Activated CD4-positive, alpha-beta memory T cell treated with anti-CD3 and anti-CD28 coated beads, Interleukin-2, amount 10 ng/mL, durations not matched to agents 7 days and 5 days (primary cell): ENCODE results near the gene UCKL1. TPM values are rescaled to one million over a fixed set of nuclear protein-coding genes. Genes with fewer than 3 reads are reported as not detected.

ENCODE experiments used
- CTCF ChIA-PET: fragments of 350-600 bp; sonication (Branson Sonifier 250); formaldehyde crosslinking; loops from one replicate; lab custom pipeline; 2021; ENCODE audit warnings: antibody characterized with exemption, inconsistent platforms; lab: Charles Lee
- POLR2A ChIA-PET: fragments of 350-600 bp; sonication (Branson Sonifier 250); formaldehyde crosslinking; loops from one replicate; lab custom pipeline; 2021; ENCODE audit warnings: antibody characterized with exemption; lab: Charles Lee
- DNase-seq: peaks from one replicate; pipeline ENCODE4 v3.0.0-alpha.2; 2020
- H3K27ac Mint-ChIP-seq: one replicate; pipeline ENCODE4 v1.8.0; 2021; ENCODE audit warnings: mild to moderate bottlenecking, mixed read lengths
- H3K27me3 Mint-ChIP-seq: one replicate; pipeline ENCODE4 v1.8.0; 2021; ENCODE audit warnings: mixed read lengths
- H3K36me3 Mint-ChIP-seq: one replicate; pipeline ENCODE4 v1.8.0; 2021; ENCODE audit warnings: low read depth, mixed read lengths
- H3K4me1 Mint-ChIP-seq: one replicate; pipeline ENCODE4 v1.8.0; 2021; ENCODE audit warnings: mixed read lengths
- H3K4me3 Mint-ChIP-seq: one replicate; pipeline ENCODE4 v1.8.0; 2021; ENCODE audit warnings: mild to moderate bottlenecking, mixed read lengths
- H3K9me3 Mint-ChIP-seq: one replicate; pipeline ENCODE4 v1.8.0; 2021; ENCODE audit warnings: mixed read lengths
- total RNA-seq, 2 experiments: library from RNA; stranded (reverse); gene quantifications; one replicate each; pipeline ENCODE4 v1.2.3, GENCODE V29; 2021

The UCKL1 gene
- 10 to 100 TPM; 36.3 to 36.6 TPM for total RNA-seq

DNA sequence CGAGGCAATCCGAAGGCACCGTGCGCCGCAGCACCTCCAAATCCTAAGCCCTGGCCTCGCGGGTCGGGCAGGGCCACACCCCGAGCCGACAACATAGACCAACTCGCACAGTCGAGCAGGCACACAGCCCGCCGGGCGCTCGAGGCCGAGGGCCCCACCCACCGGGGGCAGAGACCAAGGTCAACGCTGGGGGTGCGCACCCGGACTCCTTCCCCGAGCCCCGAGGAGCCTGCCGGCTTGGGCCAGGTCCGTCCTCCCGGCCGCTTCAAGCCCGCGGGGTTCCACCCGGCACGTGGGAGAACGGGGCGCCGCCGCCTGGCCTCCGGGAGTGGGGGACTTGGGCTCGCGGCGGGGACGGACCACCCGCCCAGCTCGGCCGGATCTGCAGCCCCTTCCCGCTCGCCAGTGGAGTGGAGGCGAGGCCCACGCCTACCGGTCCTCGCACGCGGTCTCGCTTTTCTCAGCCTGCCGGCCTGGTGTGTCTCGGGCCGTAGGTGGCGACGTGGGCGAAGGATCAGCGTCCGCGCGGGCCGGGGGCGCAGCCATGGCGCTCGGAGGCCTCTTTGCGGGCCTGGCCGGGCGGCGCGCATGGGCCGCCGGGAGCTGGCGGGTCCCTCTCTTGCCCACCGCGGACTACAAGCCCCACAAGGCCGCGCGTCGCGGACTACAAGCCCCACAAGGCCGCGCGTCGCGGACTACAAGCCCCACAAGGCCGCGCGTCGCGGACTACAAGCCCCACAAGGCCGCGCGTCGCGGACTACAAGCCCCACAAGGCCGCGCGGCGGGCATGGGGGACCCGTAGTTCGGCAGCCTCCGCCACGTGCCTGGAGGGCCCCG is at the start of gene UCKL1:
Gene UCKL1 (minus strand): TSS at position 590 of the 837 bp plus-strand sequence. CDS start 44 bp downstream, at position 546.
- H3K27me3 Mint-ChIP-seq: no peaks in the 10 kb centered on the region

DNA sequence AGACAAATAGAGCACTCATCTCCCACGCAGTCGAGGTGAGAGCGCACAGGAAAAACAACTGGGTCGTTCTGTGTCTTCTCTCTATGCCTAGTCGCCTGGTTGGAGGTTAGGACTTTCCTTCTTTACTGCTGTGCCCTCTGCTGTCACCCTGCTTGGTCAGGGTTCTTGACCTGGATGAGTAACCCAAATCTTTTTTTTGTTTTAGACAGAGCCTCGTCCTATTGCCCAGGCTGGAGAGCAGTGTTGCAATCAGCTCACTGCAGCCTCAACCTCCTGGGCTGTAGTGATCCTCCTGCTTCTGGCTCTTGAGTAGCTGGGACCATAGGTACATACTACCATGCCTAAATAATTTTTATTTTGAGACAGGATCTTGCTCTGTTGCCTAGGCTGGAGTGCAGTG is 49.2 kb upstream of the UCKL1 start:
- Mint-ChIP-seq H3K4me1 (peaks cover 21% of the 10 kb centered on the region), H3K36me3 (peaks cover 66% of the 10 kb centered on the region), H3K9me3 (peaks cover 10% of the 10 kb centered on the region), H3K27ac (peak overlapping the region; percentile 29), H3K27me3 (no peaks in the 10 kb centered on the region), H3K4me3 (no peak overlapping the region)
- DNase-seq: no peak
- POLR2A ChIA-PET: no interaction called here
- CTCF ChIA-PET: no interaction called here

More for the DNA sequence above, at the start of gene UCKL1:
- DNase-seq: peak; percentile 90
- CTCF ChIA-PET: interaction anchor here (1.0 to 2.4 kb wide), 5 partner anchors 18 to 419 kb away, joined by 5 to 8 read pairs (median 6); partner anchors contain the start of genes PTK6 and TPD52L2
- H3K4me1 Mint-ChIP-seq: peaks cover 44% of the 10 kb centered on the region
- H3K4me3 Mint-ChIP-seq: peak within 1 kb of the TSS; percentile 79
- POLR2A ChIA-PET: interaction anchor here (0.7 to 1.8 kb wide), 10 partner anchors 22 to 314 kb away, joined by 3 to 14 read pairs (median 4); partner anchors contain the start of genes DNAJC5, PRPF6, SAMD10 and TCEA2
- no peaks in the 10 kb centered on the region for H3K9me3 Mint-ChIP-seq
- peak within 1 kb of the TSS; percentile 88 for H3K27ac Mint-ChIP-seq
- no peaks in the 10 kb centered on the region for H3K36me3 Mint-ChIP-seq

DNA sequence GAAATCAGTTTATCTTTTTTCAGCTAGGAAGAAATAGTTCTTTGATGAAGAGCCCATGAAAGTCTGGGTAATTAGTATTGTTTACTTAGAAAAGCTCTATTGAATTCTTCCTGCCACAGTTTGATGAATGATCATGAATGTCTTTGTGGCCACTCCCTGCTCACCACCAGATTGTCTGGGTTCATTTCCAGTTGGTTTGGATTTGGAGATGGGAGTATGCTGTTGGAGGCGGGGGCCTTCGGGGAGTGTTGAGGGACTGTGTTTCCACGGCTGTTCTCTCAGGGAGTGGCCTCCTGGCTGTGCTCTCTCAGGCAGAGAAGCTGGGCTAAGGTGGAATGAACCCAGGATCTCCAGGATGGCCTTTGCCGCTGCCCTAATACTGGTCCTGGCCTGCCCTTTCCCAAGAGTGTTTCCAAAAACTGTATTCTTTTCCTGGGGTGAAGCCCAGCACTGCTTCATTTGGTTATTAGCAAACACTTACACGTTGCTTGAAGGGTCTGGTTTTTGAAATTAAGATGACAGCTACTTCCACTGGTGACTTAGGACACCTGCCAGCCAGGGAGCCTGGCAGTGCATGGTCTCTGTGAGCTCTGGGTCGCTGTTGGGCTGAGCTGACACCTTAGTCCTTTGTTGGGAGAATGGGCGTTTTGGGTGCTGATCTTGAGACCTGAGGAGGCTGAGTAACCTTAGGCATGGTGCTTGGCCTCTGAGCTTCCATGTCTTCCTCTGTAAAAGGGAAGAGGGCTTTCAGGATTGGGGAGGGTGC is 47.9 kb upstream of the UCKL1 start:
- CTCF ChIA-PET: no interaction called here
- no peaks in the 10 kb centered on the region for H3K27me3 Mint-ChIP-seq
- peaks cover 7% of the 10 kb centered on the region for H3K9me3 Mint-ChIP-seq
- H3K36me3 Mint-ChIP-seq: peaks cover 63% of the 10 kb centered on the region
- no peak for DNase-seq
- no peak overlapping the region for H3K4me3 Mint-ChIP-seq
- POLR2A ChIA-PET: interaction anchor here (0.8 to 1.5 kb wide), 2 partner anchors 19 to 34 kb away, joined by 3 to 4 read pairs; no protein-coding TSS in a partner anchor
- peaks cover 9% of the 10 kb centered on the region for H3K4me1 Mint-ChIP-seq
- no peak overlapping the region for H3K27ac Mint-ChIP-seq

DNA sequence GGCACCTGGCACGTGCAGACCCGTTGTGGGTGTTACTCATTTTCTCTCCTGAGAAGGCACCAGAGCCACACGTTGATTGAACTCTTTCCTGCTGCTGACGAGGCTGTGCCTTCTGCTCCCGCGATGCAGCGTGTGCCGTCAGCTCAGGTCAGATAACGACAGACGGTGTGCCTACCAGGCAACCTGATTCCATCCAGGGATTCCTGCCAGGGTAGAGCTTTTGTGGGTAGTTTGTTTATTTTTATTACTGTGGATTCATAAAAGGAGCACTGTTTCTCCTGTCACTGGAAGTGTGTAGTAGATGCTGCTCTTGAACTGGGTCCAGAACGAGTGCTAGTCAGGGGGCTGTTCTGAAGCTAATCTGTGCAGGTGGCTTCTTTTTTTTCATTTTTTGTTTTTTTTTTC is 45.4 kb upstream of the UCKL1 start:
- DNase-seq: no peak
- no peak overlapping the region for H3K27ac Mint-ChIP-seq
- H3K9me3 Mint-ChIP-seq: no peaks in the 10 kb centered on the region
- peaks cover 3% of the 10 kb centered on the region for H3K4me1 Mint-ChIP-seq
- peaks cover 60% of the 10 kb centered on the region for H3K36me3 Mint-ChIP-seq
- H3K27me3 Mint-ChIP-seq: no peaks in the 10 kb centered on the region
- POLR2A ChIA-PET: interaction anchor here (0.7 kb wide), 1 partner anchor 32 kb away, joined by 3 read pairs; no protein-coding TSS in a partner anchor
- CTCF ChIA-PET: no interaction called here
- H3K4me3 Mint-ChIP-seq: no peak overlapping the region

DNA sequence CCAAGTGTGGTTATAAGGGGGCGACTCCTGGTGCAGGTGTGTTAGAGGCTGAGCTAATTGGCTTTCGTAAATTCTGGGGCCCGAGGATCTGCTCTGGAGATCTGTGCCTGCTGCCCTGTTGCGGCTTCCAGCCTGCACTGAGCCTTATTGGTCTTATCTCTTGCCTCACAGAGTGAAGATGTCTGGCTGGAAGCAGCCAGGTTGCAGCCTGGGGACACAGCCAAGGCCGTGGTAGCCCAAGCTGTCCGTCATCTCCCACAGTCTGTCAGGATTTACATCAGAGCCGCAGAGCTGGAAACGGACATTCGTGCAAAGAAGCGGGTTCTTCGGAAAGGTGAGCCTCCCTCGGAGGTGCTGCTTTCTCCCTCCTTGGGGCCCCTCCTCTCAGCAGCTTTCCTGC is 44.7 kb upstream of the UCKL1 start:
- peaks cover 3% of the 10 kb centered on the region for H3K4me1 Mint-ChIP-seq
- no peaks in the 10 kb centered on the region for H3K9me3 Mint-ChIP-seq
- ChIA-PET POLR2A (no interaction called here), CTCF (no interaction called here)
- peaks cover 59% of the 10 kb centered on the region for H3K36me3 Mint-ChIP-seq
- no peaks in the 10 kb centered on the region for H3K27me3 Mint-ChIP-seq
- no peak overlapping the region for H3K4me3 Mint-ChIP-seq
- DNase-seq: no peak
- no peak overlapping the region for H3K27ac Mint-ChIP-seq

DNA sequence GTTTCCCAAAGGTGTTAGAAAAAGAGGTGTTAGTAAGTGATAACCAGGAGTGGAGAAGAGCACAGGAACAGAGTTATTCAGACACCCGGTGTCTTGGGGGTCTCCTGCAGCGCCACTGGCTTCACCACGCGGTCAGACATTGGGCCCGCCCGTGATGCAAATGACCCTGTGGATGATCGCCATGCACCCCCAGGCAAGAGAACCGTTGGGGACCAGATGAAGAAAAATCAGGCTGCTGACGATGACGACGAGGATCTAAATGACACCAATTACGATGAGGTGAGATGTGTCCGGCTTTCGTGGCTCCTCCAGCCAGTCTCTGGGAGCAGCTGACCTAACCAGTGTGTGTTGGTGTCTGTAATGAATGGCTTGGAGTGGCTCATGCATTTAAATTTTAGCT is 26.7 kb upstream of the UCKL1 start:
- CTCF ChIA-PET: interaction anchor here (4.1 kb wide), 1 partner anchor 56 kb away, joined by 117 read pairs; the partner anchor contains the start of gene C20orf204
- POLR2A ChIA-PET: interaction anchor here (0.6 to 4.3 kb wide), 3 partner anchors 56 to 118 kb away, joined by 3 to 83 read pairs (median 24); partner anchors contain the start of genes C20orf204 and TPD52L2
- H3K9me3 Mint-ChIP-seq: no peaks in the 10 kb centered on the region
- H3K4me1 Mint-ChIP-seq: peaks cover 42% of the 10 kb centered on the region
- DNase-seq: no peak
- H3K27ac Mint-ChIP-seq: no peak overlapping the region
- H3K36me3 Mint-ChIP-seq: peaks cover 32% of the 10 kb centered on the region
- peak overlapping the region; percentile 19 for H3K4me3 Mint-ChIP-seq
- no peaks in the 10 kb centered on the region for H3K27me3 Mint-ChIP-seq

DNA sequence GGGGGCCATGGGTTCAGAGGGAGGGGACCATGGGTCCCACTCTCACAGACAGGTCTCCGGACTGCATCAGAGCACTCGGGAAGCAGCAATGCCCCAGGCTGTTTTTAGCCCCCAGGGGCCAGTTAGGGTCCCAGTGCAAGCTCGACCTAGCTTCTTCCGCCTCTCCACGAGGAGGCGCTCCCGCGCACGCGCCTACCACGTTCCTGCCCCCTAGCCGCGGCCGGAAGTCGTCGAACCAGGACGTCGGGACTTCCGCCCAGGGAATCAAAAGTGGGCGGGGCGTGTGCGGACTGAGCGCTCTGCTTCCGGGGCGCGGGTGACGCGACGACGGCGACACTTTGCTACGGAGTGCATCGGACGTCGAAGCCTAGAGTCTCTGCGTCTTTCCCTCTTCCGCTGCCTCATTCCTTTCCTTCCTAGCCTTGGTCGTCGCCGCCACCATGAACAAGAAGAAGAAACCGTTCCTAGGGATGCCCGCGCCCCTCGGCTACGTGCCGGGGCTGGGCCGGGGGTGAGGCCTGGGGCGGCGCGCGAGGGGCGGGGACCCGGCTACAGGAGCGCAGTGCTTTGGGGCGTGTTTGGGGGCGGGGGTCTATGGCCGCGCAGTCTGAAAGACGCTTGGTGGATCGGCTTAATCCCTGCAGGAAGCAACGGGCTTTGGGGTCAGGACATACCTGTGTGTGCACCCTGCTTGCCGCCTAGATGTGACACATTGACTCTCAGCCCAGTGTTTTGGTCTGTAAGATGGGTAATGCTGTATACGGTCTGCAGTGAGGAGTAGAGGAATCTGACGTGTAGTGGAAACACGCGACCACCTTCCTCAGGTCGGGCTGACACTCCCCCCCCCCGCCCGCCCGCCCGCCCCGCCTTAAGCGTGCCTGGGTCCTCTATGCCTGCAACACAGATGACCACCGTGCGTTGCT is 24.9 kb upstream of the UCKL1 start, which contains the start of gene PRPF6:
Gene PRPF6 (plus strand): TSS at position 327 of the 923 bp plus-strand sequence. CDS start 114 bp downstream, at position 441.
- Mint-ChIP-seq H3K27me3 (no peaks in the 10 kb centered on the region), H3K9me3 (no peaks in the 10 kb centered on the region), H3K4me1 (peaks cover 61% of the 10 kb centered on the region), H3K4me3 (peak within 1 kb of the TSS; percentile 87), H3K27ac (peak within 1 kb of the TSS; percentile 97), H3K36me3 (peaks cover 32% of the 10 kb centered on the region)
- peak; percentile 97 for DNase-seq
- POLR2A ChIA-PET: interaction anchor here (0.7 to 4.3 kb wide), 20 partner anchors 8 to 460 kb away, joined by 3 to 83 read pairs (median 6); partner anchors contain the start of genes C20orf204, GMEB2, LIME1 and OPRL1
- CTCF ChIA-PET: interaction anchor here (0.5 to 4.1 kb wide), 33 partner anchors 8 to 485 kb away, joined by 3 to 117 read pairs (median 4); partner anchors contain the start of genes ARFRP1, C20orf204, OPRL1 and PPDPF

DNA sequence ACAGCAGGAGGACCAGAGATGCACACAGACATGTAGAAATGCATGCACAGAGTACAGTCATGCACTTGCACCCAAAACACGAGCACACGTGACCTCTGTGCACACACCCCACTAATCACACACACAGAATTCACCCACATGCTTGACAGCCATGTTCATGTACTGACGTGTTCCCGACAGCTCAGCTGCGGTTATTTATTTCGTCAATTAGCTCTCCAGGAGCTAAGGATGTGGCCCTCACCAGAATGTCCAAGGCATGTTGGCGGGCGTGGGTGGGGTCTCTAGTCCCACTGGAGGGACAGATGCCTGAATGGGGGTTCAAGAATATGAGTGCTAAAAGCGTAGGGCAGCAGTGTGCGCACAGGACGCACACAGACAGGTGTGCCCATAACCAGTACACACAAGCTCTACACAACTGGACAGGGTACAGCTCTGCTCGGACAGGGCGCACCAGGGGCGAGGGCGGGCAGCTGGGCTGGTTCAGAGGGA is 24.1 kb upstream of the UCKL1 start:
- Mint-ChIP-seq H3K9me3 (no peaks in the 10 kb centered on the region), H3K4me1 (peaks cover 63% of the 10 kb centered on the region), H3K36me3 (peaks cover 28% of the 10 kb centered on the region), H3K4me3 (peak overlapping the region; percentile 87), H3K27ac (peak overlapping the region; percentile 97), H3K27me3 (no peaks in the 10 kb centered on the region)
- DNase-seq: peak; percentile 60
- CTCF ChIA-PET: interaction anchor here (0.6 to 4.1 kb wide), 34 partner anchors 9 to 484 kb away, joined by 3 to 117 read pairs (median 4); partner anchors contain the start of genes ARFRP1, C20orf204, OPRL1 and PPDPF
- POLR2A ChIA-PET: interaction anchor here (0.7 to 4.3 kb wide), 19 partner anchors 9 to 459 kb away, joined by 3 to 83 read pairs (median 6); partner anchors contain the start of genes C20orf204, GMEB2, LIME1 and OPRL1

DNA sequence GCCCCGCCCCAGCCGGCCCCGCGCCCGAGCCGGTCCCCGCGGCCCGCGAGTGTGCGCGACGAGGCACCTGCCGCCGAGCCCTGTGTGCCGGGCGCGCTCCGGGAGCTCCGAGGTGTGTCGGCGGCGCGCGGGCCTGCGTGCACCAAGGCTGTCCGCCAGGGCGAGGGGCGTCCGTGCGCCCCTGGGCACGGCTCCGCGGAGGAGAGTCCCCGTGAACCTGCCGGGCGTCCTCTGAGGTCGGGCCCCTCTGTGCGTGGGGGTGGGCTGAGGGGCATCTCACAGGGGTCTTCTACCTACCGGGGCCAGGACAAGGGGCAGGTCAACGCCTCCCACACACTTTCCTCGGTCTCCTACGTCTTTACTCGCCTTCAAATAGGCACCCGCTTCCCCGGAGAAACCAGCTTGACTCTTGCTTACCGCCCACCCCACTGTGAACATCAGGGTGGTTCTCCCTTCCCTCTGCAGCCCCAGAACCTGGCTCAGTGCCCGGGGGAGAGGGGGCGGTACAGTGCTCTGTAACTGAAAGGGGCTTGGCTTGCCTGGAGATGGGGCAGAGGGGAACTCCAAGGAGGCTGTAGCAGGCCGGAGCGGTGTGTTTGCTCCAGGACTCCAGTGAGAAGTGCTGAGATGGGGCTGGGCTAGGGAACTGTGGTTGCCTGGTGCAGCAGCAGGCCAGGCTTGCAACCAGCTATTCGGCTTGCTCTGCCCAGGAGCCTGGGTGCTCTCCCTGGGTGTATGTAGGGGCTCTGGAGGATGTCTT is 23.5 kb upstream of the UCKL1 start, which contains the start of gene SAMD10:
Gene SAMD10 (minus strand): TSS at position 86 of the 760 bp plus-strand sequence. CDS start 175 bp downstream, outside the sequence.
- DNase-seq: peak; percentile 61
- no peaks in the 10 kb centered on the region for H3K9me3 Mint-ChIP-seq
- peaks cover 28% of the 10 kb centered on the region for H3K36me3 Mint-ChIP-seq
- POLR2A ChIA-PET: interaction anchor here (0.7 to 4.3 kb wide), 21 partner anchors 9 to 459 kb away, joined by 3 to 83 read pairs (median 6); partner anchors contain the start of genes C20orf204, GMEB2, LIME1 and OPRL1
- H3K4me1 Mint-ChIP-seq: peaks cover 65% of the 10 kb centered on the region
- CTCF ChIA-PET: interaction anchor here (0.7 to 4.1 kb wide), 27 partner anchors 10 to 483 kb away, joined by 3 to 117 read pairs (median 4); partner anchors contain the start of genes ARFRP1, C20orf204, OPRL1 and PPDPF
- H3K4me3 Mint-ChIP-seq: peak within 1 kb of the TSS; percentile 87
- H3K27ac Mint-ChIP-seq: peak within 1 kb of the TSS; percentile 97
- no peaks in the 10 kb centered on the region for H3K27me3 Mint-ChIP-seq

DNA sequence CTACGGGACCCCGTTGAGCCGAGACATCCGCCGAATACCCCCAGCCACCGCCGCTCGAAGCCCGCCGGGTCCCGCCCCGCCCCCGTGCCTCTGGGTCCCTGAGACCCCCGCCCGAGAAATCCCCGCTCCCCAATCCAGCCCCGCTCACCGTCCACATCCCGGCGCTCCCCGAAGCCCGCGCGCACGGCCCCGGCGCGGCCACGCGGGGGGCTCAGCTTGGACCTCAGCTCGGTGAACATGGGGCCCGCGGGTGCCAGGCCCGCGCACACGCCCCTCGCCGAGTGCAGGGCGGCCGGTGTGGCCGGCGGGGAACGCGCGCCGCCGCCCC is 23.0 kb upstream of the UCKL1 start:
- CTCF ChIA-PET: interaction anchor here (1.2 to 4.1 kb wide), 10 partner anchors 10 to 441 kb away, joined by 3 to 117 read pairs (median 10); partner anchors contain the start of genes ARFRP1, C20orf204, OPRL1 and PTK6

More for the DNA sequence above, 23.0 kb upstream of the UCKL1 start:
- H3K4me3 Mint-ChIP-seq: peak overlapping the region; percentile 73
- DNase-seq: no peak
- H3K36me3 Mint-ChIP-seq: peaks cover 25% of the 10 kb centered on the region
- peaks cover 62% of the 10 kb centered on the region for H3K4me1 Mint-ChIP-seq
- POLR2A ChIA-PET: interaction anchor here (0.8 to 4.3 kb wide), 11 partner anchors 10 to 441 kb away, joined by 3 to 83 read pairs (median 8); partner anchors contain the start of genes C20orf204, GMEB2, OPRL1 and RGS19
- peak overlapping the region; percentile 92 for H3K27ac Mint-ChIP-seq
- H3K9me3 Mint-ChIP-seq: no peaks in the 10 kb centered on the region
- no peaks in the 10 kb centered on the region for H3K27me3 Mint-ChIP-seq
